M059J (cell line): ENCODE results near the gene KCNJ12. TPM values are rescaled to one million over a fixed set of nuclear protein-coding genes. Genes with fewer than 3 reads are reported as not detected.
"Not testable (repeated sequence)": the region's sequence is repeated elsewhere in the genome, so short reads cannot be mapped to it uniquely, and the experiment has no call there.

Source experiments
- DNase-seq: peaks from one replicate; pipeline ENCODE4 v3.0.0-alpha.2; 2012; ENCODE audit warnings: low read depth
- total RNA-seq: library from RNA; depleted of rRNA; stranded (reverse); fragments of >200 nt; shearing (Covaris generic); gene quantifications from 2 replicates; pipeline ENCODE4 v1.2.3, GENCODE V29; 2014; rRNA removed

KCNJ12 gene
- 0.17 and 0.22 TPM in 2 replicates for total RNA-seq

DNA sequence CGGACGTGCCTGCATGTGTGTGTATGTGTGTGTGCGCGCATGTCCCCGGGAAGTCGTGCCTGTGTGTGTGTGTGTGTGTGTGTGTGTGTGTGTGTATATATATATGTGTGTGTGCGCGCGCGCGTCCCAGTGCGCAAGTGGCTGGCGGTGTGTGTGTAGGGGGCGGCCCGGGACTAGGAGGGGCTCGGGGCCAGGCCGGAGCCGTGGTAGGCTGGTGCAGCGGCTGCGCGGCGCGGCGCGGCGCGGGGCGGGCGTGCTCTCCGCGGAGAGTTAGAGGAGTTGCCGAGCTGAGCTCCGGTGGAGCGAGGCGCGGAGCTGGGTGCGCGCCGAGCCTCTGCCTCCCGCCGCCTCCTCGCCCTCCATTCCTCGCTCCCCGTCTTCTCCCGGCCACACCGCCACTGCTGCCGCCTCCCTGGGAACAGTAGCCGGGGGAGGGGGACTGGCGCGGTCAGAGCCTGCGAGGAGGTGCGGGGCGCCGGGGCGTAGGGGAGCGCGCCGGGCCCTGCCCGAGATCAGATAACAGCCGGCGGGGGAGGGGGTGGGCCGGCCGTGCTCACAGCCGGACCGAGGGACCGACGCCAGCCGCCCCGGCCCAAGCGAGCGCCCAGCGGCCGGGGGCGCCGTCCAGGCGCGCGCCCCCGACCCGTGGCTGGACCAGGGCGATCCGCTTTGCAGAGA is at the start of gene KCNJ12:
Gene KCNJ12, plus strand, starts transcription at position 277 of the 678 bp plus-strand sequence. CDS start 38,986 bp downstream, outside the sequence.
- no peak for DNase-seq

DNA sequence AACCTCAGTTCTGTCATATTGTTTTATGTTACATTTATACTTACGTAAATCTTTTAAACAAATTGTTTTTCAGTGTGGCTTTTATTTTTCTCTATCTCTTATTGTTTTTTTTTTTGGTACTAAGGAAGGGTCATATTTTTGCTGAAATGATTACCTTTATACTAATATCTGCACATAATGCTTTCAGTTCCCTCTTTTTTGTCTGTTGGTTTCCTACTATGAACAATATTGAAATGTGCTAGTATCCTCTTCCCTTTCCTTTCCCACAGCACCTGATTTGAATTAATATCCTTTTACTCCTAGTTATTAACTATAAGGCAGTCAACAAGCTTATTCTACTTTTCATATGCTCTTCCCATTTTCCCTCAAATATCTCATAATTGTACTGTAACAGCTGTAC is 48.2 kb upstream of the KCNJ12 start:
- DNase-seq: not testable (repeated sequence)

DNA sequence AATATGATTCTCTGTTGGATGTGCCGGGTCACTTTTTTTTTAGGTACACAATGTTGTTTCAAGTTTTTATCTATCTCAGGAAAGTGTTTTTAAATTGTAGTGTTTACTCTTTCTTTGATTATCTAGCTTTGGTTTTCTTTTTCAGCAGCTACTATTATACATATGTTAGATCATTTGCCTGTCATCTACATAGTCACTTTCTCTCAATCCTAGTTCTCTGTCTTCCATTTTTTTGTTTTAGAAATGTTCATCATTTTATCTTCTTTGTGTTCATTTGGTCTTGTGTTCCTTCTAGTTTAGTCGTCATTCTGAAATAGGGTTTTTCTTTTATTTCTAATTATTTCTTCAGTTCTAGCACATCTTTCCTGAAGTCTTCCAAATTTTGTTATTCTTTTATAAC is 47.4 kb upstream of the KCNJ12 start:
- DNase-seq: not testable (repeated sequence)

DNA sequence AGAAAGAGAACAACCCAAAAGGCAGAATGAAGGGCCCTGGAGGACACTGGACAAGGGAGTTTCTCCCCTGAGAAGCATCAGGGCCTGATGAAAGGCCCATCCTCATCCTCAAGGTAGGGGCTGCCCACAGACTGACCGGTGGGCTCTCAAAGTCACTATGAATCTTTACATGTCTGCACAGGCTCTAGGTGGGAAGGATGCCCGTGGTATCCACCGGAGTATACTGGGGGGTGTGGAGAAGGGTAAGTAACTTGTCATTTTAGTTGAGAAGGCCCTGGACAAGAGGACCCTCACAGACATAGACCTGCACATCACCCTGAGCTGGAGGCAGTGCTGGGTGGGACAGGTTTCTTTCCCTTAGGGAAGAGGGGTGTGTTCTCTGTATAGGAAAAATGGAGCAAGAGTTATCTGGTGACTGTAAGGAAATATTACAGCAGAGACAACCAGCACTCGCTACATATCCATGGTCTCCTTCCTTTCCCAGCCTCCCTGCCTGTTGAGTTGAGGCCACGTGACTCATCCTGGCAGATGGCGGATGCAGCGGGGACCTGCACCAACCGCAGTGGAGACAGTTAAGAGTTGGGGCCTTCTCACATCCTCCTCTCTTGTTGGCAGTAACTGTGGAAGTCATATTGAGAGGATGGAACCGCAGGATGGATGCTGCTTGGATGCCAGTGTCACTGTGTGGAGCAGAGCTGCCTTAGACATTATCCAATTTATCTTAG is 45.6 kb upstream of the KCNJ12 start:
- no peak for DNase-seq

DNA sequence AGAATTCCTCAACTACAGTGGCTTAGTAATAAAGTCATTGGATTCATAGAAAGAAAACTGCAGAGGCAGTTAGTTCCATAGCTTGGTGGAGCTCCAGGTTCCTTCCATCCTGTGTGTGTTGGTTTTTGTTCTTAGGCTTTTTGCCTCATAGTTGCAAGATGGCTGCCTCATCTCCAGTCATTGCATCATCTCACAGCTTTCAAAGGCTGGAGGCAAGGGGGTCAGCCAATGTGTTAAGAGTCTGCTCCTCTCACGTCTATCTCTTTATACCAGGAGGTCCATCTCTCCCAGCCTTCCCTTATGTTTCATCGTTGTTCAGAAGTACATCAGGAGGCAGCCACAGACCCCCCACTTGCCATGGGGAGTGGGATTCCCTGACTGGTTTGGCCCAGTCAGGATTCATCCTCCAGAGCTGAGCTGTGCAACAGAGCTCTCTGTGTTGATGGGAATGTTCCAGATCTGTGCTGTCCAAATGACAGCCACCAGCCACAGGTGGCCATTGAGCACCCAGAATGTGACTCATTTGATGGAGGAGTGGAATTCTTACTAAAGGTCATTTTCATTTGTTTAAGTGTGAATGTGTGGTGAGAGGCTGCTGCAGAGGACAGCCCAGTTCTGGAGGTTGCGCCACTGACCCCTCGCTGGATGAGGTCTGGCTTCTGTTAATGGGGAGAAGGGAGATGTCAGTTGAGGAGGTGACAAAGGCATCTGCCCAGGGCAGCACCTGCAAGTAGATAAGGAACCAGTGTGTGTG is 39.4 kb upstream of the KCNJ12 start:
- peak; percentile 14 for DNase-seq

DNA sequence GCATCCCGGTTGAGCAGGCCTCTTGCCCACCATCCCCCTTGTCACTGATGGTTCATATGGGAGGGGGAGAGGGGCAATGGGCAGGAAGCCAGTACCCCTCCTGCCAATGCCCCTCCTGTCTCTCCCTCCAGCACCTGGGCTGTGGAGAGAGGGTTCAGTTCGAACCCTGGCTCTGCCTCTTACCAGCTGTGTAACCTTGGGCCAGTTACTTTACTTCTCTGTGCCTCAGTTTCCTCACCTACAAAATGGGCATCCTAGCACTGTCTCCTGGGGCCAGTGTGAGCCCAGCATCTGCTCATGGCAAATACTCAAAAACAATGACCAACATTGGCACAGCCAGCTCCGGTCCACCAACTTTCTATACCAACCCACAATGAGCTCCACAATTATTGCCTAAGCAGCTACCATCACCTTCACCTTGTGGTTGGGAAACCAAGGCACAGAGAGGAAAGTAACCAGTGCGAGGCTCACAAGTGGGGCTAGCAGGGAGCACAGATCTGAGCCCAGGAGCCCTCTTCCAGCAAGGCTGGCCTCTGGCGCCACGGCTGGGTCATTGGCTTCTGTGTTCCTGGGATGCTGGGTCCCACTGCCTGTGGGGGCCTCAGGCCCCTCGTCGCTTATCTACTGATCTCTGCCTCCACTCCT is 38.1 kb upstream of the KCNJ12 start:
- not testable (repeated sequence) for DNase-seq

DNA sequence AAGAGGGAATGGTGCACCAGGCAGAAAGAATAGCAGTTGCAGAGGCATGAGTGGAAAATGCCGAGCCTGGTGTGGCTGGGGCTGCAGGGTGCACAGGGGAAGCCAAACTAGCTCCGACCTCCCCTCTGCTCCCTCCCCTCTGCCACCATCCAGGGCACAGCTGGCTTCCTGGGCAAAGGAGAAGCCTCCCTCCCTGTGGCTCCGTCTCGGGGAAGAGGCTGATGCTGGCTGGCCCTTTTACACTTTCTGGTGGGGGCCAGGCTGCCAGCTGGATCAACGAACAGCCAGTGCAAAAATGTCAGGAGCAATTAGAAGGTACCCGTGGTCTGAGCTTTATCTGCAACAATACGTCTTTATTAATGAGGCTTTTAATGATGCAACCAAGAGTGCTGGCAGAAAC is 37.1 kb upstream of the KCNJ12 start:
- no peak for DNase-seq

DNA sequence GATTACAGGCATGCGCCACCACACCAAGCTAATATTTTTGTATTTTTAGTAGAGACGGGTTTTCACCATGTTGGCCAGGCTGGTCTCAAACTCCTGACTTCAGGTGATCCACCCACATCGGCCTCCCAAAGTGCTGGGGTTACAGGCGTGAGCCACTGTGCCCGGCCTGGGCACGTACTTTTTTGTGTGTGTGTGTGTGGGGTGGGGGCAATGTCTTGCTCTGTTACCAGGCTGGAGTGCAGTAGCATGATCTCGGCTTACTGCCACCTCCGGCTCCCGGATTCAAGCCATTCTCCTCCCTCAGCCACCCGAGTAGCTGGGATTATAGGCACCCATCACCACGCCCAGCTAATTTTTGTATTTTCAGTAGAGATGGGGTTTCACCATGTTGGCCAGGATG is 36.6 kb upstream of the KCNJ12 start:
- not testable (repeated sequence) for DNase-seq

DNA sequence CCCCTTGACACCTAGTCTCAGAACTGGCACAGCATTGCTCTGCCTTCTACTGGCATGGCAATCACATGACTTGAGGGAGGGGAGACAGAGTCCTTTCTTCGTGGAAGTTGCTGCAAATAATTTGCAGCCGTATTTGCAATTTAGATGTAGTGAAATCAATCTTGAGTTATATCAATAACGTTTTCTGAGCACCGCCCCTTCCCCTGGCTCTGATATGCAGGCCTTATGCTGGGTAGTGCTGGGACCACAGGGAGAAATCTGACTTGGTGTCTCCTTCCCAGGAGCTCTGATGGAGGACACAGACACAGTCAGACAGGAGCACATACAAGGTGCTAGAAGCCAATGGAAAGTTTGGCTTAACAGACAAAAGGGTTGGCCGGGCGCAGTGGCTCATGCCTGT is 35.8 kb upstream of the KCNJ12 start:
- DNase-seq: not testable (repeated sequence)

DNA sequence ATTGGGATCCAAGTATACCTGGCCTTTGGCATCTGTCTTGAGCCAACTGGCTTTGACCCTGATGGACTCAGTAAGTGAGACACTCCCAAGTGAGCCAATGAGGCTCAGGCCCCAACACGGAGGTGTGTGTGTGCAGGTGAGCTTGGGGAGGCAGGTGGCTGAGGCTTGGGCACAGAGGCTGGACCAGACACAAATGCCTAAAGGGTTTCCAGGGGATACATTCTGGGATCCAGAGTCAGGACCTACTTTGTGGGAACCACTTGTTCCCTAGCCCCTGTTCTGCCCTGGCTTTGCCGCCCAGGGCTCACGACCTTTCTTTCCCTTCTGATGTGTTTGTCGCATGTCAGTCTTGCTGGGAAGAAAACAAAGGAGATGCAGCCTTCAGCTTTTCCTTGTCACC is 34.9 kb upstream of the KCNJ12 start:
- not testable (repeated sequence) for DNase-seq

DNA sequence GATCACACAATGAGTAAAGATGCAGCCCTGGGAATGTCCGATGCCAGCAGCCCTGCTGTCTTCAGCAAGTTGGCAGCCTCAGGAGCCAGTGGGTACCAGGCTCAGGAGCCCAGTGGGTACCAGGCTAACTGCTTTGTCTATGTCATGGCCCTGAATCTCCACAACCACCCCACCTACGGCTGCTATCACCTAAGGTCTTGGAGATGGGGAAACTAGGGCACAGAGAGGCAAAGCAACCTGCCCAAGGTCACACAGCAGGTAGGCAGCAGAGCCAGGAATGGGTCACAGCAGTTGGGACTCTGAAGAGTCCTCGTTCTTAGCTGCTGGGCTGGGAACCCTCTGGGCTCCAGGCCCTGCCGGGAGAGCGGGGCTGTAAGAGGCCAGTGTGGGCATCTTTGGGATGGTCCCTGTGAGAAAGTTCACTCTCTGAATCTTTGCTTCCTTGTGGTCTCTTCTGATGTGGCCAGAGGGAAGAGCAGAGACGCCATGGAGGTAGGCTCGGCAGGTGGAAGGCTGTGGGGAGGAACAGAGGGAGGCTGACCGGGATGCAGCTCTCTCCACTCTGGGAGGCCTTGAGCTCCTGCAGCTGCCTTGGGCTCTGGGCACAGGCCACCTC is 34.1 kb upstream of the KCNJ12 start:
- not testable (repeated sequence) for DNase-seq

DNA sequence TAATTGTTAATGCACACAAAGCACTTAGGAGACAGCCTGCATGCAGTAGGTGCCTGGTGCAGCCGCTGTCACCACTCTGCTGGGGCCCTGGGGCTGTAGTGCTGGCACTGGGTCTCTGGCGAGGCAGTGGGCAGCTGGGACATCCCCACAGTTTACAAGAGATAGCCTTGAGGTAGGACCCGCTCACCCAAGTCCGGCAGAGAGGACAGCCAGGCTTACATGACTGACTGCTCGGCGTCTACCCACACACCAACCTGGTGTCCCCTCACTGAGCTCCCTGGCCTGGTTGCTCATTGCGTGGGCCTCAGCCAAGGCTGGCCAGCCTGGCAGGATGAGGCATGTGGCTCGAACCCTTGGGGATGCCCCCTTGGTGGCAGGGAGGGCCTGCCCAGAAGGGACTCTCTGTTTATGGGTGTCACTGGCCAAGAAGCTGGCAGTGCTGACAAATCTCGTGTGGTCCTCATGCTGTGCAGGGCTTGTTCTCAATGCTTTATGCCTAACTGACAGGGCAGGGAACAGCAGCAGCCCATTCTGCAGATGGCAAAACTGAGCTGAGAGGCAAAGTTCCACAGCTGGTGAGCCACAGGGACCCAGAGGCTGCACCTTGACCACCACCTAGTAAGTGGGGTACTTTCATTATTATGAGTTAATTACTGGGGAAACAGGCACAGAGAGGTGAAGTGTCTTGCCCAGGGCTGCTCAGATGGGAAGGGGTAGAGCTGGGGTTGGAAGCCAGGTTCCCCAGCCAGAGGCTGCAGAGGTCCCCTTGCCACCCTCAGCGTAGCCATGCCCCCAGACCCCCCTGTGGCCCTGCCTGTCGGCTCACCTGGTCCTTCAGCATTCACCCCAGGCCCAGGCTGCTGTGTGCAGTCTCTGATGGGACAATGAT is 32.9 kb upstream of the KCNJ12 start:
- not testable (repeated sequence) for DNase-seq

DNA sequence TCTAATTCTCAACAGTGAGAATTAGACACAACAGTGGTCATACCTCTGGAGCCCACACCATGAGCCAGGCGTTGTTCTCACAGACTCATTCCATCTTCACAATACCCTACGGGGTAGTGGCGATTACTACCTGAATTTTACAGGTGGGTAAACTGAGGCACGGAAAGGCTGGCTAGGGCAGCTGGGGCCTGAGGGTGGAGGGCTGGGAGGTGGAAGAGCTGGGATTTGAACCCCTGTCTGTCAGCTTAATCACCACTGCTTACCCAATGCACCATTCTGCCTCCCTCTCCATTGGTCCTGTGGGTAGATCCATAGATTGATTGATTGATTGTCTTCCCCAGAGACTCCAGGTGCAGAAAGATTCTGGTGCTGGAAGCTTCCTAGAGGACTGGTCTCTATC is 31.4 kb upstream of the KCNJ12 start:
- DNase-seq: not testable (repeated sequence)

DNA sequence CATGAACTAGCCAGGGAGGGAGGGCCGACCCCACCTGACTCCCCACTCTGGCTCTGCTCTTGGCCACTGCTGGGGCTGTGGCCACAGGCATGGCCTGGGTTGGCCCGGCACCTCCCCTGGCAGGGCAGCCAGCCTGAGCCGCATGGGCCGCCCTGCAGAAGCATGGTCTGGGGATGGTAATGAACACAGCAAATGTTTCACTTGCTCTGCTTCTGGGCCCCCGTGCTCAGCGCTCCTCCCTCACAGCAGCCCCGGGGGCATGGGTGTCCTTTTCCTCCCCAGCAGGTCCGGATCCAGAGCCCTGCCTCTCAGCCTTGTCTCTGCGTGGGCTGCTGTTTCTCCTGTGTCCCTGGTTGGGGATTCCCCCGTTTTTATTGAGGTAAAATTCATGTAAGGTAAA is 30.9 kb upstream of the KCNJ12 start:
- DNase-seq: peak; percentile 14

DNA sequence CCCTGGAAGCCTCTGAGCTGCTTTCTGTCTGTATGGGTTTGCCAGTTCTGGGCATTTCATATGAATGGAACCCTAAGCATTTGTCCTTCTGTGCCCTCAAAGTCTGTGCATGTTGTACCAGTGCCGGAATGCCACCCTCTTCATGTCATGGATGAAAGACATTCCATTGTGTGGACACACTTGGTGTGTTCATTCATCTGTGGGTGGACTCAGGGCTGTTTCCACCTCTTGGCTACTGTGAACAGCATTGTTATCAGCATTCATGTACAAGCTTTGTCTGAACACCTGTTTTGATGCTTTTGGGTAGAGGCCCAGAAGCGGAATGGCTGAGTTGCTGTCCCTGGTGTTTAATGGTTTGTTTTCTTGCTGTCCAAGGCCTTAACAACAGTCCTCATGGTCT is 30.1 kb upstream of the KCNJ12 start:
- not testable (repeated sequence) for DNase-seq

DNA sequence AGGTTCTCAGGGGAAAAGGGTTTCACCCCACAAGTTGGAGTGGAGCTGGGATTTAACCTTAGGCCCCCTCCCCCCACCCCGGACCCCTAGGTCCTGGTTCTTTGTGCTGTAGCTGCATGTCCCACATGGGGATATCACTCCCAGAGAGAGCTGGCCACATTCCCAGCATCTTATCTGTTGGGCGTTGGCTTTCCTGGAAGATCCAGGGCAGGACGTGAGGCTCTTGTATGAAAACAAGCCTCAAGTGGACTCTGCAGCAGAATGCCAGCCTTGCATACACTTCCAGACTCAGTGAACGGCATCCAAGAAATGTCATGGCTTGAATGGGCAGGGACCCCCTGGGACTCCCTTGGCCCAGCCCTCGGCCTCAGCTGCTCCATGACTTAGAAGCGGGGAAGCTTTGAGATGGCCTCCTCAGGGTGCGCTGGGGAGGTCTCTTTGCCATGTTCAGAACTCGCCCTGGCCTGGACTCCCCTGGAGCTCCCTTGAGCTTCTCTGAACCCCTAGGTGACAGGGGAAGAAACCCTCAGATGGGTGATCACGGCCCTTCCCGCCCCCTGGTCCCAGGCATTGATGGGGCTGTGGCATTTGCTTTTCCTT is 29.4 kb upstream of the KCNJ12 start:
- not testable (repeated sequence) for DNase-seq

DNA sequence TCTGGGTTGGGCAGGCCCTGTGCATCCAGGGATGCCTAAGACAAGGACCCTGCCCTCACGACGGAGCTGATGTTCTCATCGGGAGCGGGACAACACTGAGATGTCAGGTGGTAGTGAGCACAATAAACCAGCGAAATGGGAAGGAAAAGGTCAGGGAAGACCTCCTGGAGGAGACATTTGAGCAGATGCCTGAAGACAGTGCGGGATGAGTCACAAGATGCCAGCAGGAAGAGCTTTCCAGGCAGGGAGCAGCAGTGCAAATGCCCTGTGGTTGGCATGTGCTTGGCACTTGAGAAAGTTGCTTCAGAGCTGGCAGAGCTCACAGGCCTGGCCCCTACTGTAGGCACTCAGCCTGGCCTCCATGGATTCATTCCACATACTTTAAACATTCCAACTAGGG is 28.5 kb upstream of the KCNJ12 start:
- not testable (repeated sequence) for DNase-seq

DNA sequence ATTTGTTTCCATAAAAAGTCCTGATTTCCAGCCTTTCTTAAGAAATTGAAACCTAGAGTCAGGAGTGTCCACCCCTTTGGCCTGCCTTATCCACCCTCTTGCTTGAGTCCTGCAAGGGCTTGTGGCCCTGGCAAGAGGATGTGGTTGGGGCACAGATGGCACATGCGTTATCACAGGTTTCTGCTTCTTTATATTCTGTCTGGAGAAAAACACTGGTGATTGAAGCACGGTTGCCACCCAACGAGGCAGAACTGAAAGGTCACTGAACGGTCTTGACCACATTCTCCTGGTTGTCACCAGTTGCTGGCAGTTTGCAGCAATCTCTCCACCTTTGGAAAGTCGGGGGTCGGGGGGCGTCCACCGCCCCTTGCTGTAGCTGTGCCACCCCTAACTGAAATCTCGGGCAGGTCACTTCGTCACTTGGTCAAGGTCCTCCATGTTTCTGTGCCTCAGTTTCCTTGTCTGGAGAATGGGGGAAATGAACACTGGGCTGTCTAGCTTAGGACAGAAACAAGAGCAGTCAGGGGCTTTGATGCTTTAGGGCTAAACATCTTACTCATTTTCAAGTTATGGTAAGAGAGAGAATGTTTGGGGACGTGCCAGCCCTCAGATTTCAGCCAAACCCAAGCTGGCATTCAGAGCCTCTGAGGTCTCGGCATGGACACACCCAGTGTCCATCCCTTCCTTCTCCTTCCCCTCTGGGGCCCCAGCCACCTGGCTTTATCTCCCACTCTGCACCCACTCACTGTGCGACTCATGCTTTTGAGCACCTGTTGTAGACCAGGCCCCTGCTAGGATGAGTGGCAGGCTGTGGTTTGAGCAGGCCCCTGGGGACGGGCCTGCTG is 27.9 kb upstream of the KCNJ12 start:
- peak; percentile 44 for DNase-seq

DNA sequence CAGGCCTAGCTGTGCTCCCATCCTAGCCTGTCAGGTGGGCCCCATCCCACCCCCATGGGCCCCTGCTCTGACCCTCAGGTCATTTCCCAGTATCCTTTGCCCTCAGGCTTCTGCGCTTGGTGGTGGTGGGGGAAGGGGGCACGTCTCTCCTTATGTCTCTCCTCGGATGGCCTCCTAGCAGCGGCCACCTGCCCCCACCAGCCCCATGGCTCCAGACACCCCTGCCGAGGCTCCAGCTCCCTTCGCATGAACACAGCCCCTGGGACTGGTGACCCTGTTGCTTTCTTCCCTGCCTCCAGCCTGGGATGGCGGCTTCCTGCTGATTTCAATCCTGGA is 27.3 kb upstream of the KCNJ12 start:
- DNase-seq: not testable (repeated sequence)
